ENCODE measurements around the gene RPL36.

DNA sequence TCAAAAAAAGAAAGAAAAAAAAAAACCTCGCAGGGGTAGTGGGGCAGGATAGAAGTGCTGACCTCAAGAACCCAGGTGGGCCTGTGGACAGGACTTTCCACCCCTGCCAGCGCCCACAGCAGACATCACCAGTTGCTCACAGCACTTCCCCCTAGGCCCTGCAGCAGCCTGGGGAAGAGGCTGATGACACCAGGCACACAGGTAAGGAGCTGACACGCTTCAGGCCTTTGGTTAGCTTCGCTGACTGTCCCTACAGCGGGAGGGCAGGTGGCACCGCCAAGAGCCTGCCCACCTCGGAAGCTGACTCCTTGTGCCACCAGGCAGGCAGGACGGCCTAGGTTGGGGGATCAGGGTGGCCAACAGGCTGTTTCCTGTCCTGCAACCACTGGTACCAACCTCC is 20.9 kb downstream of the RPL36 start:
- TF ChIP-seq, protein P1, sequence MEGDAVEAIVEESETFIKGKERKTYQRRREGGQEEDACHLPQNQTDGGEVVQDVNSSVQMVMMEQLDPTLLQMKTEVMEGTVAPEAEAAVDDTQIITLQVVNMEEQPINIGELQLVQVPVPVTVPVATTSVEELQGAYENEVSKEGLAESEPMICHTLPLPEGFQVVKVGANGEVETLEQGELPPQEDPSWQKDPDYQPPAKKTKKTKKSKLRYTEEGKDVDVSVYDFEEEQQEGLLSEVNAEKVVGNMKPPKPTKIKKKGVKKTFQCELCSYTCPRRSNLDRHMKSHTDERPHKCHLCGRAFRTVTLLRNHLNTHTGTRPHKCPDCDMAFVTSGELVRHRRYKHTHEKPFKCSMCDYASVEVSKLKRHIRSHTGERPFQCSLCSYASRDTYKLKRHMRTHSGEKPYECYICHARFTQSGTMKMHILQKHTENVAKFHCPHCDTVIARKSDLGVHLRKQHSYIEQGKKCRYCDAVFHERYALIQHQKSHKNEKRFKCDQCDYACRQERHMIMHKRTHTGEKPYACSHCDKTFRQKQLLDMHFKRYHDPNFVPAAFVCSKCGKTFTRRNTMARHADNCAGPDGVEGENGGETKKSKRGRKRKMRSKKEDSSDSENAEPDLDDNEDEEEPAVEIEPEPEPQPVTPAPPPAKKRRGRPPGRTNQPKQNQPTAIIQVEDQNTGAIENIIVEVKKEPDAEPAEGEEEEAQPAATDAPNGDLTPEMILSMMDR (IDR thresholded peaks at IDR 0.05): no peak
- TF ChIP-seq POLR2A (IDR thresholded peaks at IDR 0.05): no peak
